ENCODE measurements around the gene EAF1.

DNA sequence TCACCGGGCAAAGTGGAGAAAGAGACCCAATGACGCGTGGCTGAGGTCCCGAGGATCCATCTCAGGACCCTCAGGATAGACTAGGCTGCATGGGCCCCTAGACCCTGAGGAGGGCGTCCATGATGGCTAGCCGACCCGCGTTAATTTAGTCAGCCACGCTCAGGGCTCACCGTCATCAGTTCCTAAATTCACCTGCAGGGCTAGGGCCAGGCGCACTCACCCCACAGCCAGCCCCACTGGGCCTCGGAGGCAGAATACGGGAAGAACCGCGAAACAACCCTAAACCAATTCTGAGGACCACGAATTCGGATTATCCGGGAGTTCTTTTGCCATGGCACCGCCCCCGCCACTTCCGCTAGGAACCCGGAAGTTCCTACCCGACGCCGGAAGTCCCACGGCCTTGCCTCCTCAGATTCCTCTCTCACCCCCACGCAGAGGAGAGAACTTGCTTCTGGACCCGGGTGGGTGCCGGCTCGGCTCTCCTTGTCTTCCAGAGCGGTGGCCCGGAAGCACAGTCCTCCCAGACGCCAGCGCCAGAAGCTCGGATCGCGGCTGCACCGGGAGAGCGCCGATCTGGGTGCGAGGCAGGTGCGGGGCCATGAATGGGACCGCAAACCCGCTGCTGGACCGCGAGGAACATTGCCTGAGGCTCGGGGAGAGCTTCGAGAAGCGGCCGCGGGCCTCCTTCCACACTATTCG is at the start of gene EAF1, which contains the start of gene METTL6:
- TF ChIP-seq, protein P1, sequence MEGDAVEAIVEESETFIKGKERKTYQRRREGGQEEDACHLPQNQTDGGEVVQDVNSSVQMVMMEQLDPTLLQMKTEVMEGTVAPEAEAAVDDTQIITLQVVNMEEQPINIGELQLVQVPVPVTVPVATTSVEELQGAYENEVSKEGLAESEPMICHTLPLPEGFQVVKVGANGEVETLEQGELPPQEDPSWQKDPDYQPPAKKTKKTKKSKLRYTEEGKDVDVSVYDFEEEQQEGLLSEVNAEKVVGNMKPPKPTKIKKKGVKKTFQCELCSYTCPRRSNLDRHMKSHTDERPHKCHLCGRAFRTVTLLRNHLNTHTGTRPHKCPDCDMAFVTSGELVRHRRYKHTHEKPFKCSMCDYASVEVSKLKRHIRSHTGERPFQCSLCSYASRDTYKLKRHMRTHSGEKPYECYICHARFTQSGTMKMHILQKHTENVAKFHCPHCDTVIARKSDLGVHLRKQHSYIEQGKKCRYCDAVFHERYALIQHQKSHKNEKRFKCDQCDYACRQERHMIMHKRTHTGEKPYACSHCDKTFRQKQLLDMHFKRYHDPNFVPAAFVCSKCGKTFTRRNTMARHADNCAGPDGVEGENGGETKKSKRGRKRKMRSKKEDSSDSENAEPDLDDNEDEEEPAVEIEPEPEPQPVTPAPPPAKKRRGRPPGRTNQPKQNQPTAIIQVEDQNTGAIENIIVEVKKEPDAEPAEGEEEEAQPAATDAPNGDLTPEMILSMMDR (IDR thresholded peaks at IDR 0.05; ENCODE audit: insufficient read depth, low read length, poor library complexity, severe bottlenecking), result peak; percentile 10
- no peak for TF ChIP-seq EZH2phosphoT487 (conservative IDR thresholded peaks at IDR 0.05; ENCODE audit: low read length)

Measured in SU-DHL-6 (cell line).